HepG2 (cell line): ENCODE data around the gene ZNF33A. TPM values are rescaled to one million over a fixed set of nuclear protein-coding genes. Genes with fewer than 3 reads are reported as not detected.

Source experiments
- ELF1 ChIP-seq: sonication (generic); formaldehyde crosslinking; IDR thresholded peaks from 2 replicates; pipeline ENCODE4 v1.4.0; 2020; ENCODE audit warnings: missing genetic modification reagents
- HOXA7 ChIP-seq: sonication (generic); formaldehyde crosslinking; IDR thresholded peaks from 2 replicates; pipeline ENCODE4 v1.8.1; 2022; ENCODE audit warnings: mild to moderate bottlenecking, missing genetic modification reagents, moderate library complexity
- KDM6A ChIP-seq: IDR thresholded peaks from 2 replicates; pipeline ENCODE4 v1.6.1; 2016; ENCODE audit warnings: low read depth
- NKX3-1 ChIP-seq: sonication (generic); formaldehyde crosslinking; IDR thresholded peaks from 2 replicates; pipeline ENCODE4 v1.5.0; 2020; ENCODE audit warnings: missing genetic modification reagents
- PHF21A ChIP-seq: sonication (generic); formaldehyde crosslinking; IDR thresholded peaks from 2 replicates; pipeline ENCODE4 v1.5.0; 2020; ENCODE audit warnings: mild to moderate bottlenecking, missing genetic modification reagents
- RORA ChIP-seq: sonication (generic); formaldehyde crosslinking; IDR thresholded peaks from 2 replicates; pipeline ENCODE4 v1.5.0; 2020; ENCODE audit warnings: mild to moderate bottlenecking, missing genetic modification reagents, moderate library complexity
- SETDB1 ChIP-seq: sonication (generic); formaldehyde crosslinking; IDR thresholded peaks from 2 replicates; pipeline ENCODE4 v1.5.1; 2020; ENCODE audit warnings: missing genetic modification reagents, mild to moderate bottlenecking, borderline replicate concordance
- ZBTB2 ChIP-seq: sonication (generic); formaldehyde crosslinking; IDR thresholded peaks from 2 replicates; pipeline ENCODE4 v1.8.0; 2022; ENCODE audit warnings: low read depth, missing genetic modification reagents
- ZFP90 ChIP-seq: sonication (generic); formaldehyde crosslinking; IDR thresholded peaks from 2 replicates; pipeline ENCODE4 v1.8.0; 2022; ENCODE audit warnings: missing genetic modification reagents, mild to moderate bottlenecking, inconsistent platforms, borderline replicate concordance
- ZFY ChIP-seq: sonication (generic); formaldehyde crosslinking; IDR thresholded peaks from 2 replicates; pipeline ENCODE4 v1.4.0; 2020; ENCODE audit warnings: missing genetic modification reagents
- ZKSCAN8 ChIP-seq: IDR thresholded peaks from 2 replicates; pipeline ENCODE4 v1.6.1; 2016; ENCODE audit warnings: borderline replicate concordance, missing genetic modification reagents, missing compliant biosample characterization
- ZNF468 ChIP-seq: sonication (generic); formaldehyde crosslinking; IDR thresholded peaks from 2 replicates; pipeline ENCODE4 v1.8.0; 2022; ENCODE audit warnings: mild to moderate bottlenecking, moderate library complexity, missing genetic modification reagents
- ZNF557 ChIP-seq: sonication (generic); formaldehyde crosslinking; IDR thresholded peaks from 2 replicates; pipeline ENCODE4 v1.4.0; 2020; ENCODE audit warnings: missing genetic modification reagents
- ZNF652 ChIP-seq: IDR thresholded peaks from 2 replicates; pipeline ENCODE4 v1.6.1; 2016; ENCODE audit warnings: low read depth, borderline replicate concordance
- ZNF792 ChIP-seq: IDR thresholded peaks from 2 replicates; pipeline ENCODE4 v1.6.1; 2016
- polyA plus RNA-seq, 8 experiments: library from polyadenylated mRNA; depleted of rRNA in 3 of 8; stranded (reverse) in 7 of 8; unstranded in 1 of 8; fragments of >200 nt; fragmentation: Illumina TruSeq in 4 of 8; extraction: Trizol in 4 of 8; gene quantifications; 2 replicates each; pipeline versions ENCODE4 v1.2.1 to v1.2.3, GENCODE V29; 2011 to 2016; ENCODE audit warnings: low read depth in 4 of 8, missing spikeins in 1 of 8, mixed read lengths in 1 of 8; ENCODE audit not compliant: insufficient read depth in 1 of 8
- total RNA-seq, 5 experiments: library from RNA; depleted of rRNA; stranded (reverse); fragments of >200 nt; fragmentation: Illumina TruSeq; extraction: Trizol; gene quantifications; 2 replicates each; pipeline ENCODE4 v1.2.3, GENCODE V29; 2016; ENCODE audit warnings: low read depth in 1 of 5
- TF ChIP-seq, protein P1 (sequence below), 2 experiments: sonication (generic) in 1 of 2; formaldehyde crosslinking in 1 of 2; IDR thresholded peaks; 2 replicates each; pipeline versions ENCODE4 v1.4.0 to v1.6.1; 2016 to 2020; ENCODE audit warnings: borderline replicate concordance in 1 of 2, low read depth in 1 of 2, mild to moderate bottlenecking in 1 of 2, missing genetic modification reagents in 1 of 2
- TF ChIP-seq, protein P2 (sequence below): sonication (generic); formaldehyde crosslinking; conservative IDR thresholded peaks from 2 replicates; pipeline ENCODE4 v1.8.0; 2022; ENCODE audit warnings: low read depth, missing genetic modification reagents
- TF ChIP-seq, protein P3 (sequence below): sonication (generic); formaldehyde crosslinking; IDR thresholded peaks from 2 replicates; pipeline ENCODE4 v1.8.0; 2022; ENCODE audit warnings: mild to moderate bottlenecking, missing genetic modification reagents, moderate library complexity
- TF ChIP-seq, protein P4 (sequence below): sonication (generic); formaldehyde crosslinking; IDR thresholded peaks from 2 replicates; pipeline ENCODE4 v1.8.0; 2022; ENCODE audit warnings: mild to moderate bottlenecking, missing genetic modification reagents

ZNF33A gene
- total and polyA plus RNA-seq, 2 of the 13 experiments (the other 11 are each of a cell fraction or from before 2014, with no cell fraction given) = 13.1 to 22.5 TPM

DNA sequence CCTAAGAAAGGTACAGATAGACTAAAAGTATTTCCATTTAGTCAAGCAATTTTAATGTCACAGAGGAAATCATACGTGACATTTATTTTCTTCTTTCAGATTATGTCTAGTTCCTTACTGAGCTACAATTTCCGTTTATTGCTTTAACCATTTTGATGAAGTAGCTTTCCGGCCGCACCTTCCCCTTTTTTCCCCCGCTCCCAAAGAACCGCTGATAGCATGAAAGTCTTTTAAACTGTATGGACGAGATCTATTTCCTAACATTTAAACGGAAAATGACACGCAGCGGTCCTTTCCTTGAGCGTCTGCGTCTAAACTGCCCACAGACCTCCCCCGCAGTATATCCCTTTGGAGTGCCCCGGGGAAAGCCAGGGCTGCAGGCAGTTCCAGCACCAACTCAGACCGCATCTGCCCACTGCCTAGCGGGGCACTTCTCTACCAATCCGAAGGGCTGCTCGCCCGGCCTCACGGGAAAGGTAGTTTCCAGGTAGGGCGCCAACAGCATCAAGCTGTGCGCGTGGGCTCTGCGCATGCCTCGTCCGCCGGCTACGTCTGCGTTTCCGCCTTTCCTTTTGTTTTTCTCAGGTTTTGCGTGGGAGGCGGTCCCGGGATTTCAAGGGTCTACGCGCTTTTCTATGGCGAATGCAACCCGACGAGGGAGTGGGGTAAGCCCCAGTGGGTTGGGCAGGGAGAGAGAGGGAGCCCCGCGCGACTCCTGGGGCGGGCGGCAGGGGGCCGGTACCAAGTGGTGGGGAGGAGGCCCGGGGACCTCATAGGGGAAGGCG lies at the start of gene ZNF33A (continued):
- TF ChIP-seq, protein P1, sequence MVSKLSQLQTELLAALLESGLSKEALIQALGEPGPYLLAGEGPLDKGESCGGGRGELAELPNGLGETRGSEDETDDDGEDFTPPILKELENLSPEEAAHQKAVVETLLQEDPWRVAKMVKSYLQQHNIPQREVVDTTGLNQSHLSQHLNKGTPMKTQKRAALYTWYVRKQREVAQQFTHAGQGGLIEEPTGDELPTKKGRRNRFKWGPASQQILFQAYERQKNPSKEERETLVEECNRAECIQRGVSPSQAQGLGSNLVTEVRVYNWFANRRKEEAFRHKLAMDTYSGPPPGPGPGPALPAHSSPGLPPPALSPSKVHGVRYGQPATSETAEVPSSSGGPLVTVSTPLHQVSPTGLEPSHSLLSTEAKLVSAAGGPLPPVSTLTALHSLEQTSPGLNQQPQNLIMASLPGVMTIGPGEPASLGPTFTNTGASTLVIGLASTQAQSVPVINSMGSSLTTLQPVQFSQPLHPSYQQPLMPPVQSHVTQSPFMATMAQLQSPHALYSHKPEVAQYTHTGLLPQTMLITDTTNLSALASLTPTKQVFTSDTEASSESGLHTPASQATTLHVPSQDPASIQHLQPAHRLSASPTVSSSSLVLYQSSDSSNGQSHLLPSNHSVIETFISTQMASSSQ (IDR thresholded peaks at IDR 0.05; ENCODE audit: low read depth) = no peak
- TF ChIP-seq, protein P1 (CRISPR knock-in tag; IDR thresholded peaks at IDR 0.05; ENCODE audit: borderline replicate concordance) = no peak
- TF ChIP-seq, protein P2, sequence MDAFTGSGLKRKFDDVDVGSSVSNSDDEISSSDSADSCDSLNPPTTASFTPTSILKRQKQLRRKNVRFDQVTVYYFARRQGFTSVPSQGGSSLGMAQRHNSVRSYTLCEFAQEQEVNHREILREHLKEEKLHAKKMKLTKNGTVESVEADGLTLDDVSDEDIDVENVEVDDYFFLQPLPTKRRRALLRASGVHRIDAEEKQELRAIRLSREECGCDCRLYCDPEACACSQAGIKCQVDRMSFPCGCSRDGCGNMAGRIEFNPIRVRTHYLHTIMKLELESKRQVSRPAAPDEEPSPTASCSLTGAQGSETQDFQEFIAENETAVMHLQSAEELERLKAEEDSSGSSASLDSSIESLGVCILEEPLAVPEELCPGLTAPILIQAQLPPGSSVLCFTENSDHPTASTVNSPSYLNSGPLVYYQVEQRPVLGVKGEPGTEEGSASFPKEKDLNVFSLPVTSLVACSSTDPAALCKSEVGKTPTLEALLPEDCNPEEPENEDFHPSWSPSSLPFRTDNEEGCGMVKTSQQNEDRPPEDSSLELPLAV (CRISPR knock-in tag) = no peak
- TF ChIP-seq ZNF468 (CRISPR knock-in tag) = no peak
- TF ChIP-seq ZNF557 = no peak
- TF ChIP-seq ZNF652 (CRISPR knock-in tag) = peak; percentile 37; the same call in 1 of the 2 replicates
- no peak; the same call in 1 of the 2 replicates for TF ChIP-seq ZBTB2 (CRISPR knock-in tag)
- TF ChIP-seq ZFY (CRISPR knock-in tag) = no peak
- peak; percentile 83; the same call in 1 of the 2 replicates for TF ChIP-seq ZNF792 (CRISPR knock-in tag)
- no peak for TF ChIP-seq HOXA7
- peak; percentile 87 for TF ChIP-seq ZFP90 (CRISPR knock-in tag)
- TF ChIP-seq PHF21A = peak; percentile 81
- no peak for TF ChIP-seq RORA
- TF ChIP-seq SETDB1 (CRISPR knock-in tag) = no peak
- 0 out of 2 replicates have a peak, but pooled peaks have one; percentile 19 for TF ChIP-seq NKX3-1 (CRISPR knock-in tag)
- peak; percentile 94 for TF ChIP-seq ELF1
- TF ChIP-seq KDM6A (CRISPR knock-in tag) = no peak
- TF ChIP-seq, protein P3, sequence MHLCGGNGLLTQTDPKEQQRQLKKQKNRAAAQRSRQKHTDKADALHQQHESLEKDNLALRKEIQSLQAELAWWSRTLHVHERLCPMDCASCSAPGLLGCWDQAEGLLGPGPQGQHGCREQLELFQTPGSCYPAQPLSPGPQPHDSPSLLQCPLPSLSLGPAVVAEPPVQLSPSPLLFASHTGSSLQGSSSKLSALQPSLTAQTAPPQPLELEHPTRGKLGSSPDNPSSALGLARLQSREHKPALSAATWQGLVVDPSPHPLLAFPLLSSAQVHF (CRISPR knock-in tag) = no peak
- TF ChIP-seq ZKSCAN8 (CRISPR knock-in tag) = 0 out of 2 replicates have a peak, but pooled peaks have one; percentile 17
- TF ChIP-seq, protein P4, sequence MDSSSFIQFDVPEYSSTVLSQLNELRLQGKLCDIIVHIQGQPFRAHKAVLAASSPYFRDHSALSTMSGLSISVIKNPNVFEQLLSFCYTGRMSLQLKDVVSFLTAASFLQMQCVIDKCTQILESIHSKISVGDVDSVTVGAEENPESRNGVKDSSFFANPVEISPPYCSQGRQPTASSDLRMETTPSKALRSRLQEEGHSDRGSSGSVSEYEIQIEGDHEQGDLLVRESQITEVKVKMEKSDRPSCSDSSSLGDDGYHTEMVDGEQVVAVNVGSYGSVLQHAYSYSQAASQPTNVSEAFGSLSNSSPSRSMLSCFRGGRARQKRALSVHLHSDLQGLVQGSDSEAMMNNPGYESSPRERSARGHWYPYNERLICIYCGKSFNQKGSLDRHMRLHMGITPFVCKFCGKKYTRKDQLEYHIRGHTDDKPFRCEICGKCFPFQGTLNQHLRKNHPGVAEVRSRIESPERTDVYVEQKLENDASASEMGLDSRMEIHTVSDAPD = 0 out of 2 replicates have a peak, but pooled peaks have one; percentile 49
